Measurements from ENCODE around the gene GMDS. TPM values are rescaled to one million over a fixed set of nuclear protein-coding genes. Genes with fewer than 3 reads are reported as not detected.

GMDS gene
- total and polyA plus RNA-seq, 2 of the 4 experiments (the other 2 are of a cell fraction), result 7.3 to 21.9 TPM

GRCh38 chr6:2125158-2125557, 120.2 kb downstream of the GMDS start:
- Histone ChIP-seq H3K4me1 (ENCODE audit: control insufficient read depth, insufficient read depth, low read length) (peaks cover 3% of the 10 kb centered on the region; the same call in 1 of the 2 replicates), H3K9me1 (ENCODE audit: insufficient read depth, low read length) (no peaks in the 10 kb centered on the region; the same call in 1 of the 2 replicates), H3K9ac (ENCODE audit: low read depth, low read length) (no peak overlapping the region), H4K8ac (ENCODE audit: low read depth in 2 of 2, low read length in 2 of 2) (no peak overlapping the region), H3K18ac (ENCODE audit: low read depth, low read length) (no peak overlapping the region), H3K27ac (ENCODE audit: insufficient read depth, low read length) (no peak overlapping the region), H3K4me3 (ENCODE audit: insufficient read depth, low read depth, low read length) (no peak overlapping the region), H2BK120ac (ENCODE audit: low read depth, low read length) (no peak overlapping the region), H3K56ac (ENCODE audit: extremely low read depth, insufficient read depth, low read length) (no peak overlapping the region), H3K4ac (ENCODE audit: low read depth, low read length) (no peak overlapping the region), H3K23ac (ENCODE audit: low read depth, low read length) (no peak overlapping the region), H2AK9ac (replicated peaks; ENCODE audit: low read depth, low read length, poor library complexity) (no peak overlapping the region), H2BK20ac (ENCODE audit: low read depth, low read length) (no peak overlapping the region), H4K91ac (ENCODE audit: insufficient read depth, low read depth, low read length) (no peak overlapping the region), H3K4me2 (ENCODE audit: low read depth, low read length) (no peak overlapping the region), H3K9me3 (ENCODE audit: control insufficient read depth, insufficient read depth, low read length) (no peaks in the 10 kb centered on the region), H2AFZ (replicated peaks; ENCODE audit: low read length, poor library complexity) (no peak overlapping the region), H2BK5ac (ENCODE audit: low read depth, low read length, poor library complexity, severe bottlenecking) (no peak overlapping the region), H3K27me3 (ENCODE audit: control insufficient read depth, insufficient read depth, low read length) (no peaks in the 10 kb centered on the region), H3K14ac (replicated peaks; ENCODE audit: low read depth, low read length) (no peak overlapping the region), H2BK15ac (ENCODE audit: low read depth, low read length) (no peak overlapping the region), H4K20me1 (ENCODE audit: insufficient read depth, low read length) (no peaks in the 10 kb centered on the region), H2AK5ac (ENCODE audit: low read depth, low read length) (no peak overlapping the region), H4K5ac (ENCODE audit: low read depth, low read length) (no peak overlapping the region), H3K36me3 (ENCODE audit: control insufficient read depth, insufficient read depth, low read length) (no peaks in the 10 kb centered on the region), H3K79me1 (ENCODE audit: low read depth in 1 of 2, low read length in 2 of 2) (no peaks in the 10 kb centered on the region; a peak in 1 of 4 replicates)
- in situ Hi-C loops (cut with MboI; ENCODE audit: low sequenced_read_pairs) (no loop called here), dilution Hi-C loops (cut with HindIII; ENCODE audit: low sequenced_read_pairs, unreplicated experiment) (no loop called here), intact Hi-C loops (cut with micrococcal nuclease) (no loop called here)
- TF ChIP-seq MAZ (IDR thresholded peaks at IDR 0.05; ENCODE audit: borderline replicate concordance, low read depth, low read length) (no peak), RCOR1 (IDR thresholded peaks at IDR 0.05; ENCODE audit: insufficient replicate concordance, low read length) (no peak), NFE2L2 (IDR thresholded peaks at IDR 0.05; ENCODE audit: low read depth, low read length) (no peak), RAD21 (IDR thresholded peaks at IDR 0.05; ENCODE audit: low read length) (no peak), FOS (IDR thresholded peaks at IDR 0.05; ENCODE audit: low read depth, low read length) (no peak), CEBPB (IDR thresholded peaks at IDR 0.05; ENCODE audit: low read depth, low read length) (no peak), MAFK (IDR thresholded peaks at IDR 0.05; ENCODE audit: low read depth, low read length) (no peak), ELK1 (IDR thresholded peaks at IDR 0.05; ENCODE audit: borderline replicate concordance, low read depth, low read length) (no peak), CTCF (conservative IDR thresholded peaks at IDR 0.05; ENCODE audit: low read depth, low read length) (no peak), RFX5 (IDR thresholded peaks at IDR 0.05; ENCODE audit: low read depth, low read length) (no peak), MXI1 (IDR thresholded peaks at IDR 0.05; ENCODE audit: borderline replicate concordance, low read depth, low read length) (no peak), BHLHE40 (IDR thresholded peaks at IDR 0.05; ENCODE audit: low read depth, low read length) (no peak)
- TF ChIP-seq, protein P1, sequence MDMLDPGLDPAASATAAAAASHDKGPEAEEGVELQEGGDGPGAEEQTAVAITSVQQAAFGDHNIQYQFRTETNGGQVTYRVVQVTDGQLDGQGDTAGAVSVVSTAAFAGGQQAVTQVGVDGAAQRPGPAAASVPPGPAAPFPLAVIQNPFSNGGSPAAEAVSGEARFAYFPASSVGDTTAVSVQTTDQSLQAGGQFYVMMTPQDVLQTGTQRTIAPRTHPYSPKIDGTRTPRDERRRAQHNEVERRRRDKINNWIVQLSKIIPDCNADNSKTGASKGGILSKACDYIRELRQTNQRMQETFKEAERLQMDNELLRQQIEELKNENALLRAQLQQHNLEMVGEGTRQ (IDR thresholded peaks at IDR 0.05; ENCODE audit: low read depth, low read length), result no peak
- no peak for ATAC-seq (ENCODE audit: low read depth)
- DNase-seq, result no peak
- 80% methylated on average over 1 of the region's 3 CpGs; no CpG with 5 or more reads in 1 of the 2 experiments for WGBS, 2 experiments (ENCODE audit: extremely low coverage in 2 of 2, insufficient read length in 1 of 2)
- POLR2A ChIA-PET (ENCODE audit: unreplicated experiment), result no interaction called here
- BruUV-seq (replicated peaks), result no TSS peak
- CTCF ChIA-PET, result no interaction called here
